HEK293 (cell line): ENCODE measurements around the gene MTMR1.

Source experiments
- EGR2 ChIP-seq: fragments of 450-650 bp; formaldehyde crosslinking; IDR thresholded peaks from 2 replicates; pipeline ENCODE4 v1.5.1; 2016; ENCODE audit warnings: low read depth, missing biosample characterization, missing genetic modification characterization
- FEZF1 ChIP-seq: fragments of 450-650 bp; formaldehyde crosslinking; IDR thresholded peaks from 2 replicates; pipeline ENCODE4 v1.5.1; 2016; ENCODE audit warnings: missing biosample characterization, missing genetic modification characterization
- GLIS1 ChIP-seq: fragments of 450-650 bp; formaldehyde crosslinking; IDR thresholded peaks from 2 replicates; pipeline ENCODE4 v1.5.1; 2016; ENCODE audit warnings: missing biosample characterization, missing genetic modification characterization
- GLIS2 ChIP-seq: fragments of 450-650 bp; formaldehyde crosslinking; IDR thresholded peaks from 2 replicates; pipeline ENCODE4 v1.5.1; 2016; ENCODE audit warnings: missing biosample characterization, missing genetic modification characterization
- KLF1 ChIP-seq: fragments of 450-650 bp; formaldehyde crosslinking; IDR thresholded peaks from 2 replicates; pipeline ENCODE4 v1.5.1; 2016; ENCODE audit warnings: missing biosample characterization, missing genetic modification characterization
- KLF8 ChIP-seq: fragments of 450-650 bp; formaldehyde crosslinking; IDR thresholded peaks from 2 replicates; pipeline ENCODE4 v1.5.1; 2016; ENCODE audit warnings: missing biosample characterization, missing genetic modification characterization
- ZBTB1 ChIP-seq: fragments of 450-650 bp; formaldehyde crosslinking; IDR thresholded peaks from 2 replicates; pipeline ENCODE4 v1.5.1; 2016; ENCODE audit warnings: missing biosample characterization, missing genetic modification characterization
- ZBTB44 ChIP-seq: fragments of 450-650 bp; IDR thresholded peaks from 2 replicates; pipeline ENCODE4 v1.5.1; 2018; ENCODE audit warnings: missing biosample characterization, mild to moderate bottlenecking, missing genetic modification characterization
- ZBTB8A ChIP-seq: fragments of 450-650 bp; formaldehyde crosslinking; IDR thresholded peaks from 2 replicates; pipeline ENCODE4 v1.5.1; 2016; ENCODE audit warnings: missing biosample characterization, missing genetic modification characterization
- ZEB2 ChIP-seq: fragments of 450-650 bp; formaldehyde crosslinking; IDR thresholded peaks from 2 replicates; pipeline ENCODE4 v1.5.1; 2016; ENCODE audit warnings: missing biosample characterization, missing genetic modification characterization
- ZNF155 ChIP-seq: fragments of 450-650 bp; formaldehyde crosslinking; IDR thresholded peaks from 2 replicates; pipeline ENCODE4 v1.5.1; 2016; ENCODE audit warnings: missing biosample characterization, missing genetic modification characterization
- ZNF16 ChIP-seq: fragments of 450-650 bp; formaldehyde crosslinking; IDR thresholded peaks from 2 replicates; pipeline ENCODE4 v1.5.1; 2016; ENCODE audit warnings: low read depth, missing biosample characterization, missing genetic modification characterization
- ZNF174 ChIP-seq: fragments of 450-650 bp; formaldehyde crosslinking; IDR thresholded peaks from 2 replicates; pipeline ENCODE4 v1.5.0; 2017; ENCODE audit warnings: missing biosample characterization, mild to moderate bottlenecking, missing genetic modification characterization
- ZNF354C ChIP-seq: fragments of 450-650 bp; formaldehyde crosslinking; IDR thresholded peaks from 2 replicates; pipeline ENCODE4 v1.5.1; 2016; ENCODE audit warnings: missing biosample characterization, missing genetic modification characterization, low read depth, borderline replicate concordance
- ZNF416 ChIP-seq: fragments of 450-650 bp; formaldehyde crosslinking; IDR thresholded peaks from 2 replicates; pipeline ENCODE4 v1.5.1; 2016; ENCODE audit warnings: missing biosample characterization, missing genetic modification characterization
- ZNF433 ChIP-seq: fragments of 450-650 bp; formaldehyde crosslinking; IDR thresholded peaks from 2 replicates; pipeline ENCODE4 v1.5.1; 2016; ENCODE audit warnings: missing biosample characterization, missing genetic modification characterization, low read depth
- ZNF529 ChIP-seq: fragments of 450-650 bp; formaldehyde crosslinking; IDR thresholded peaks from 2 replicates; pipeline ENCODE4 v1.5.1; 2017; ENCODE audit warnings: missing genetic modification characterization, missing biosample characterization; ENCODE audit not compliant: insufficient replicate concordance
- ZNF549 ChIP-seq: fragments of 450-650 bp; IDR thresholded peaks from 2 replicates; pipeline ENCODE4 v1.5.1; 2018; ENCODE audit warnings: missing biosample characterization, missing genetic modification characterization, mild to moderate bottlenecking, inconsistent platforms, moderate library complexity
- ZNF560 ChIP-seq: fragments of 450-650 bp; formaldehyde crosslinking; IDR thresholded peaks from 2 replicates; pipeline ENCODE4 v1.5.1; 2017; ENCODE audit warnings: missing biosample characterization, missing genetic modification characterization, borderline replicate concordance
- ZNF561 ChIP-seq: fragments of 450-650 bp; IDR thresholded peaks from 2 replicates; pipeline ENCODE4 v1.5.1; 2018; ENCODE audit warnings: missing biosample characterization, missing genetic modification characterization, borderline replicate concordance
- ZNF580 ChIP-seq: fragments of 450-650 bp; formaldehyde crosslinking; IDR thresholded peaks from 2 replicates; pipeline ENCODE4 v1.5.1; 2016; ENCODE audit warnings: missing biosample characterization, missing genetic modification characterization
- ZNF610 ChIP-seq: fragments of 450-650 bp; formaldehyde crosslinking; IDR thresholded peaks from 2 replicates; pipeline ENCODE4 v1.5.1; 2016; ENCODE audit warnings: missing biosample characterization, missing genetic modification characterization, borderline replicate concordance
- ZNF660 ChIP-seq: fragments of 450-650 bp; IDR thresholded peaks from 2 replicates; pipeline ENCODE4 v1.5.1; 2018; ENCODE audit warnings: missing biosample characterization, mild to moderate bottlenecking, missing genetic modification characterization
- ZNF707 ChIP-seq: fragments of 450-650 bp; formaldehyde crosslinking; IDR thresholded peaks from 2 replicates; pipeline ENCODE4 v1.5.1; 2016; ENCODE audit warnings: missing biosample characterization, missing genetic modification characterization
- ZXDB ChIP-seq: fragments of 450-650 bp; formaldehyde crosslinking; IDR thresholded peaks from 2 replicates; pipeline ENCODE4 v1.5.1; 2016; ENCODE audit warnings: missing biosample characterization, missing genetic modification characterization
- TF ChIP-seq, protein P1 (sequence below): fragments of 450-650 bp; formaldehyde crosslinking; IDR thresholded peaks from 2 replicates; pipeline ENCODE4 v1.5.1; 2016; ENCODE audit warnings: missing biosample characterization, missing genetic modification characterization
- TF ChIP-seq, protein P2 (sequence below): fragments of 450-650 bp; formaldehyde crosslinking; IDR thresholded peaks from 2 replicates; pipeline ENCODE4 v1.5.1; 2016; ENCODE audit warnings: missing biosample characterization, missing genetic modification characterization, borderline replicate concordance
- TF ChIP-seq, protein P3 (sequence below): fragments of 450-650 bp; formaldehyde crosslinking; IDR thresholded peaks from 2 replicates; pipeline ENCODE4 v1.5.1; 2016; ENCODE audit warnings: missing biosample characterization, missing genetic modification characterization

MTMR1 gene

DNA sequence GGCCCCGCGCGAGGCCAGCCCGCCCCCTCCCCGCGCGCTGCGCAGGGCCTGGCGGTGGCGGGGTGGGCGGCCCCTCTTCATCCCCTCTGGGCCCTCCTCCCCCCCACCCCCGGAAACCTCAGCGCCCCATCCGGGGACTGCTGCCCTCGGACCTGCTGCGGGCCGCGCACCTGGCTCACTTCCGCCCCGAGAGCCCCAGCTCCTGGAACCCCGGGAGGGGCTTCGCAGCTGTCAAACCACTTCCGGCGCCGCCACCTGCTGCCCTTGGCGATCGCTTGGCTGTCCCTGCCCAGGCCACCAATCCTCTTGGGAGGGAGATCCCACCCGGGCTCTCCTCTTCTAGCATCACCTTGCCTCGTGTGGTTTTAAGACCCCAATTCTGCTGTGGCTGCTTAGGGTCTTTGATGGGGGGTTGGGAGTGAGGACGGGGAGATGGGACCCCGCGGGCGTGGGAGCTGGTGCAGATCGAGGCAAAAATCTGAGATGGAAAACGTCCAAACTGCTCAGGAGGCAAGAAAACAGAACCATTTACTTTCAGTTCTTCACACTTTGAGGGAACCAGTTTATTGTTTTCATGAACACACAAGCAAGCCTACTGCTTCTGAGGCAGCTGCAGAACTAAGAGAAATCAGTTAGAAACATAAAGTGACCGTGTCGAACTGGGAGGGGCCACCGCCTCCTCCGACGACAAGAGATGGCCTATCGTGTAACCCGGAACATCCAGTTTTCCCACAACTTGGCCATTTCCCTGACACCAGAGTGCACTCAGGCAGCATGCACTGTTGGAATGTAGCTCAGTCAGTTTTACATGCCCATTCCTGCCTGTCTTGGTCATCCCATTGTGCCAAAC lies 754 bp downstream of the MTMR1 start (continued):
- TF ChIP-seq ZNF561 (tag by site-specific recombination) (no peak), ZNF580 (tag by site-specific recombination) (no peak), KLF8 (tag by site-specific recombination) (no peak), GLIS2 (tag by site-specific recombination) (peak; percentile 57), EGR2 (tag by site-specific recombination) (no peak), ZNF549 (tag by site-specific recombination) (no peak), ZNF16 (tag by site-specific recombination) (no peak), ZXDB (tag by site-specific recombination) (peak; percentile 53), ZBTB1 (tag by site-specific recombination) (no peak), ZNF707 (tag by site-specific recombination) (no peak), KLF1 (tag by site-specific recombination) (no peak), FEZF1 (tag by site-specific recombination) (no peak), ZBTB44 (tag by site-specific recombination) (no peak), ZNF610 (tag by site-specific recombination) (no peak), ZEB2 (tag by site-specific recombination) (no peak), ZNF560 (tag by site-specific recombination) (no peak), ZNF354C (no peak), ZNF433 (no peak), ZNF174 (tag by site-specific recombination) (no peak), ZNF660 (no peak), ZNF416 (tag by site-specific recombination) (no peak), GLIS1 (0 out of 2 replicates have a peak, but pooled peaks have one; percentile 46), ZBTB8A (tag by site-specific recombination) (peak; percentile 23; the same call in 1 of the 2 replicates), ZNF155 (no peak), ZNF529 (tag by site-specific recombination) (no peak)
- TF ChIP-seq, protein P1, sequence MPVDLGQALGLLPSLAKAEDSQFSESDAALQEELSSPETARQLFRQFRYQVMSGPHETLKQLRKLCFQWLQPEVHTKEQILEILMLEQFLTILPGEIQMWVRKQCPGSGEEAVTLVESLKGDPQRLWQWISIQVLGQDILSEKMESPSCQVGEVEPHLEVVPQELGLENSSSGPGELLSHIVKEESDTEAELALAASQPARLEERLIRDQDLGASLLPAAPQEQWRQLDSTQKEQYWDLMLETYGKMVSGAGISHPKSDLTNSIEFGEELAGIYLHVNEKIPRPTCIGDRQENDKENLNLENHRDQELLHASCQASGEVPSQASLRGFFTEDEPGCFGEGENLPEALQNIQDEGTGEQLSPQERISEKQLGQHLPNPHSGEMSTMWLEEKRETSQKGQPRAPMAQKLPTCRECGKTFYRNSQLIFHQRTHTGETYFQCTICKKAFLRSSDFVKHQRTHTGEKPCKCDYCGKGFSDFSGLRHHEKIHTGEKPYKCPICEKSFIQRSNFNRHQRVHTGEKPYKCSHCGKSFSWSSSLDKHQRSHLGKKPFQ (tag by site-specific recombination), result no peak
- TF ChIP-seq, protein P2, sequence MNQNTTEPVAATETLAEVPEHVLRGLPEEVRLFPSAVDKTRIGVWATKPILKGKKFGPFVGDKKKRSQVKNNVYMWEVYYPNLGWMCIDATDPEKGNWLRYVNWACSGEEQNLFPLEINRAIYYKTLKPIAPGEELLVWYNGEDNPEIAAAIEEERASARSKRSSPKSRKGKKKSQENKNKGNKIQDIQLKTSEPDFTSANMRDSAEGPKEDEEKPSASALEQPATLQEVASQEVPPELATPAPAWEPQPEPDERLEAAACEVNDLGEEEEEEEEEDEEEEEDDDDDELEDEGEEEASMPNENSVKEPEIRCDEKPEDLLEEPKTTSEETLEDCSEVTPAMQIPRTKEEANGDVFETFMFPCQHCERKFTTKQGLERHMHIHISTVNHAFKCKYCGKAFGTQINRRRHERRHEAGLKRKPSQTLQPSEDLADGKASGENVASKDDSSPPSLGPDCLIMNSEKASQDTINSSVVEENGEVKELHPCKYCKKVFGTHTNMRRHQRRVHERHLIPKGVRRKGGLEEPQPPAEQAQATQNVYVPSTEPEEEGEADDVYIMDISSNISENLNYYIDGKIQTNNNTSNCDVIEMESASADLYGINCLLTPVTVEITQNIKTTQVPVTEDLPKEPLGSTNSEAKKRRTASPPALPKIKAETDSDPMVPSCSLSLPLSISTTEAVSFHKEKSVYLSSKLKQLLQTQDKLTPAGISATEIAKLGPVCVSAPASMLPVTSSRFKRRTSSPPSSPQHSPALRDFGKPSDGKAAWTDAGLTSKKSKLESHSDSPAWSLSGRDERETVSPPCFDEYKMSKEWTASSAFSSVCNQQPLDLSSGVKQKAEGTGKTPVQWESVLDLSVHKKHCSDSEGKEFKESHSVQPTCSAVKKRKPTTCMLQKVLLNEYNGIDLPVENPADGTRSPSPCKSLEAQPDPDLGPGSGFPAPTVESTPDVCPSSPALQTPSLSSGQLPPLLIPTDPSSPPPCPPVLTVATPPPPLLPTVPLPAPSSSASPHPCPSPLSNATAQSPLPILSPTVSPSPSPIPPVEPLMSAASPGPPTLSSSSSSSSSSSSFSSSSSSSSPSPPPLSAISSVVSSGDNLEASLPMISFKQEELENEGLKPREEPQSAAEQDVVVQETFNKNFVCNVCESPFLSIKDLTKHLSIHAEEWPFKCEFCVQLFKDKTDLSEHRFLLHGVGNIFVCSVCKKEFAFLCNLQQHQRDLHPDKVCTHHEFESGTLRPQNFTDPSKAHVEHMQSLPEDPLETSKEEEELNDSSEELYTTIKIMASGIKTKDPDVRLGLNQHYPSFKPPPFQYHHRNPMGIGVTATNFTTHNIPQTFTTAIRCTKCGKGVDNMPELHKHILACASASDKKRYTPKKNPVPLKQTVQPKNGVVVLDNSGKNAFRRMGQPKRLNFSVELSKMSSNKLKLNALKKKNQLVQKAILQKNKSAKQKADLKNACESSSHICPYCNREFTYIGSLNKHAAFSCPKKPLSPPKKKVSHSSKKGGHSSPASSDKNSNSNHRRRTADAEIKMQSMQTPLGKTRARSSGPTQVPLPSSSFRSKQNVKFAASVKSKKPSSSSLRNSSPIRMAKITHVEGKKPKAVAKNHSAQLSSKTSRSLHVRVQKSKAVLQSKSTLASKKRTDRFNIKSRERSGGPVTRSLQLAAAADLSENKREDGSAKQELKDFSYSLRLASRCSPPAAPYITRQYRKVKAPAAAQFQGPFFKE (tag by site-specific recombination), result no peak
- TF ChIP-seq, protein P3, sequence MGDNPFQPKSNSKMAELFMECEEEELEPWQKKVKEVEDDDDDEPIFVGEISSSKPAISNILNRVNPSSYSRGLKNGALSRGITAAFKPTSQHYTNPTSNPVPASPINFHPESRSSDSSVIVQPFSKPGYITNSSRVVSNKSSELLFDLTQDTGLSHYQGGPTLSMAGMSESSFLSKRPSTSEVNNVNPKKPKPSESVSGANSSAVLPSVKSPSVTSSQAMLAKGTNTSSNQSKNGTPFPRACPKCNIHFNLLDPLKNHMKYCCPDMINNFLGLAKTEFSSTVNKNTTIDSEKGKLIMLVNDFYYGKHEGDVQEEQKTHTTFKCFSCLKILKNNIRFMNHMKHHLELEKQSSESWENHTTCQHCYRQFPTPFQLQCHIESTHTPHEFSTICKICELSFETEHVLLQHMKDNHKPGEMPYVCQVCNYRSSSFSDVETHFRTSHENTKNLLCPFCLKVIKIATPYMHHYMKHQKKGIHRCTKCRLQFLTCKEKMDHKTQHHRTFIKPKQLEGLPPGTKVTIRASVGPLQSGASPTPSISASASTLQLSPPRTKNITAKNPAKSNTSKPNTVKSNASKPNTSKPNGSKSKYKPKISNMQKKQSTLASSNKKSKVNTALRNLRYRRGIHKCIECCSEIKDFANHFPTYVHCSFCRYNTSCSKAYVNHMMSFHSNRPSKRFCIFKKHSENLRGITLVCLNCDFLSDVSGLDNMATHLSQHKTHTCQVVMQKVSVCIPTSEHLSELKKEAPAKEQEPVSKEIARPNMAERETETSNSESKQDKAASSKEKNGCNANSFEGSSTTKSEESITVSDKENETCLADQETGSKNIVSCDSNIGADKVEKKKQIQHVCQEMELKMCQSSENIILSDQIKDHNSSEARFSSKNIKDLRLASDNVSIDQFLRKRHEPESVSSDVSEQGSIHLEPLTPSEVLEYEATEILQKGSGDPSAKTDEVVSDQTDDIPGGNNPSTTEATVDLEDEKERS (tag by site-specific recombination), result no peak
